Neural cell (in vitro differentiated cells): ENCODE data around the gene RPL38. TPM values are rescaled to one million over a fixed set of nuclear protein-coding genes. Genes with fewer than 3 reads are reported as not detected.

Source experiments
- H2AFZ ChIP-seq: fragments of 200-600, 300-800 bp; sonication (generic), shearing (Covaris generic); 2 replicates; pipeline ENCODE4 v1.6.0; 2014; ENCODE audit warnings: low read depth, mild to moderate bottlenecking, antibody characterized with exemption, low read length, moderate library complexity
- H3F3A ChIP-seq: fragments of 200-600 bp; shearing (Covaris generic); 2 replicates; pipeline ENCODE4 v1.6.1; 2016; ENCODE audit warnings: mild to moderate bottlenecking, moderate library complexity, mixed read lengths, antibody characterized with exemption, low read length; ENCODE audit not compliant: insufficient read depth, poor library complexity, severe bottlenecking
- H3K27ac ChIP-seq: fragments of 200-600, 300-800 bp; sonication (generic), shearing (Covaris generic); 2 replicates; pipeline ENCODE4 v1.5.1; 2014; ENCODE audit warnings: mild to moderate bottlenecking, low read length, moderate library complexity
- H3K27me3 ChIP-seq: fragments of 300-800, 200-600 bp; sonication (generic), shearing (Covaris generic); 2 replicates; pipeline ENCODE4 v1.6.0; 2014; ENCODE audit warnings: mild to moderate bottlenecking, low read depth, low read length, moderate library complexity; ENCODE audit not compliant: insufficient read depth
- H3K36me3 ChIP-seq: fragments of 300-800, 200-600 bp; sonication (generic), shearing (Covaris generic); 2 replicates; pipeline ENCODE4 v1.5.1; 2014; ENCODE audit warnings: mild to moderate bottlenecking, antibody characterized with exemption, low read length, moderate library complexity; ENCODE audit not compliant: insufficient read depth
- H3K4me2 ChIP-seq: fragments of 300-800, 200-600 bp; sonication (generic), shearing (Covaris generic); 2 replicates; pipeline ENCODE4 v1.6.0; 2014; ENCODE audit warnings: mild to moderate bottlenecking, low read length
- H3K4me3 ChIP-seq: fragments of 300-800, 200-600 bp; sonication (generic), shearing (Covaris generic); 2 replicates; pipeline ENCODE4 v1.5.1; 2014; ENCODE audit warnings: mild to moderate bottlenecking, low read length, moderate library complexity
- H3K79me2 ChIP-seq: fragments of 200-600 bp; shearing (Covaris generic); replicated peaks from 2 replicates; pipeline ENCODE4 v1.6.0; 2014; ENCODE audit warnings: mild to moderate bottlenecking, low read length, moderate library complexity; ENCODE audit not compliant: insufficient read depth
- H3K9ac ChIP-seq: fragments of 300-800, 200-600 bp; sonication (generic), shearing (Covaris generic); 2 replicates; pipeline ENCODE4 v1.6.1; 2016; ENCODE audit warnings: mild to moderate bottlenecking, low read length, mixed read lengths
- H3K9me2 ChIP-seq: fragments of 200-600 bp; shearing (Covaris generic); 2 replicates; pipeline ENCODE4 v1.6.1; 2016; ENCODE audit warnings: mild to moderate bottlenecking, low read length, mixed read lengths; ENCODE audit not compliant: insufficient read depth
- H3K9me3 ChIP-seq: fragments of 200-600, 300-800 bp; sonication (generic), shearing (Covaris generic); 2 replicates; pipeline ENCODE4 v1.6.1; 2016; ENCODE audit warnings: mild to moderate bottlenecking, mixed run types, low read length, moderate library complexity, mixed read lengths
- H4K20me1 ChIP-seq: fragments of 200-600 bp; shearing (Covaris generic); 2 replicates; pipeline ENCODE4 v1.6.1; 2016; ENCODE audit warnings: mild to moderate bottlenecking, mixed run types; ENCODE audit not compliant: insufficient read depth
- EP300 ChIP-seq: fragments of 450-650 bp; conservative IDR thresholded peaks from 2 replicates; pipeline ENCODE4 v1.6.1; 2014; ENCODE audit warnings: antibody characterized with exemption, mild to moderate bottlenecking, moderate library complexity; ENCODE audit not compliant: poor library complexity, severe bottlenecking
- EZH2 ChIP-seq: fragments of 200-600, 300-800 bp; shearing (Covaris generic), sonication (generic); IDR thresholded peaks from 2 replicates; pipeline ENCODE4 v1.6.1; 2014; ENCODE audit warnings: antibody characterized with exemption, low read length, borderline replicate concordance, mild to moderate bottlenecking; ENCODE audit not compliant: insufficient read depth, poor library complexity, severe bottlenecking
- MXI1 ChIP-seq: fragments of 450-650 bp; conservative IDR thresholded peaks from 2 replicates; pipeline ENCODE4 v1.6.1; 2014; ENCODE audit warnings: antibody characterized with exemption, mild to moderate bottlenecking; ENCODE audit not compliant: poor library complexity, severe bottlenecking
- POLR2AphosphoS5 ChIP-seq: IDR thresholded peaks from 2 replicates; pipeline ENCODE4 v1.6.1; 2012
- RAD21 ChIP-seq: fragments of 450-650 bp; conservative IDR thresholded peaks from 2 replicates; pipeline ENCODE4 v1.6.1; 2014; ENCODE audit warnings: antibody characterized with exemption, mild to moderate bottlenecking, moderate library complexity
- REST ChIP-seq: IDR thresholded peaks from 2 replicates; pipeline ENCODE4 v1.6.1; 2012; ENCODE audit warnings: borderline replicate concordance
- SMC3 ChIP-seq: fragments of 450-650 bp; conservative IDR thresholded peaks from 2 replicates; pipeline ENCODE4 v1.6.1; 2014; ENCODE audit warnings: antibody characterized with exemption, mild to moderate bottlenecking, moderate library complexity; ENCODE audit not compliant: poor library complexity
- TAF1 ChIP-seq: IDR thresholded peaks from 2 replicates; pipeline ENCODE4 v1.6.1; 2012; ENCODE audit warnings: low read depth
- polyA plus RNA-seq: library from polyadenylated mRNA; depleted of rRNA; stranded (reverse); fragments of >200 nt; gene quantifications from 2 replicates; pipeline ENCODE4 v1.2.3, GENCODE V29; 2014
- TF ChIP-seq, protein P1 (sequence below): fragments of 450-650 bp; IDR thresholded peaks from 2 replicates; pipeline ENCODE4 v1.5.1; 2014; ENCODE audit warnings: antibody characterized with exemption, mild to moderate bottlenecking, moderate library complexity; ENCODE audit not compliant: poor library complexity, severe bottlenecking

The RPL38 gene
- polyA plus RNA-seq, 1 donor from 2014 or later, result 378 TPM

GRCh38 chr17:74170924-74171323, 32.6 kb upstream of the RPL38 start:
- TF ChIP-seq SMC3, result no peak
- TF ChIP-seq, protein P1, sequence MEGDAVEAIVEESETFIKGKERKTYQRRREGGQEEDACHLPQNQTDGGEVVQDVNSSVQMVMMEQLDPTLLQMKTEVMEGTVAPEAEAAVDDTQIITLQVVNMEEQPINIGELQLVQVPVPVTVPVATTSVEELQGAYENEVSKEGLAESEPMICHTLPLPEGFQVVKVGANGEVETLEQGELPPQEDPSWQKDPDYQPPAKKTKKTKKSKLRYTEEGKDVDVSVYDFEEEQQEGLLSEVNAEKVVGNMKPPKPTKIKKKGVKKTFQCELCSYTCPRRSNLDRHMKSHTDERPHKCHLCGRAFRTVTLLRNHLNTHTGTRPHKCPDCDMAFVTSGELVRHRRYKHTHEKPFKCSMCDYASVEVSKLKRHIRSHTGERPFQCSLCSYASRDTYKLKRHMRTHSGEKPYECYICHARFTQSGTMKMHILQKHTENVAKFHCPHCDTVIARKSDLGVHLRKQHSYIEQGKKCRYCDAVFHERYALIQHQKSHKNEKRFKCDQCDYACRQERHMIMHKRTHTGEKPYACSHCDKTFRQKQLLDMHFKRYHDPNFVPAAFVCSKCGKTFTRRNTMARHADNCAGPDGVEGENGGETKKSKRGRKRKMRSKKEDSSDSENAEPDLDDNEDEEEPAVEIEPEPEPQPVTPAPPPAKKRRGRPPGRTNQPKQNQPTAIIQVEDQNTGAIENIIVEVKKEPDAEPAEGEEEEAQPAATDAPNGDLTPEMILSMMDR, result no peak
- no peak for TF ChIP-seq EP300
- TF ChIP-seq TAF1, result no peak
- TF ChIP-seq POLR2AphosphoS5, result no peak
- no peak for TF ChIP-seq MXI1
- TF ChIP-seq EZH2, result no peak
- TF ChIP-seq RAD21, result no peak
- TF ChIP-seq REST, result no peak
- Histone ChIP-seq H3K9ac (no peak overlapping the region), H3K79me2 (no peaks in the 10 kb centered on the region), H3K4me2 (no peak overlapping the region), H3K36me3 (no peaks in the 10 kb centered on the region), H3K27me3 (no peaks in the 10 kb centered on the region), H4K20me1 (no peaks in the 10 kb centered on the region), H3F3A (no peaks in the 10 kb centered on the region), H3K27ac (no peak overlapping the region), H3K9me2 (no peaks in the 10 kb centered on the region), H3K4me3 (no peak overlapping the region), H3K9me3 (no peaks in the 10 kb centered on the region), H2AFZ (no peak overlapping the region)

DNA sequence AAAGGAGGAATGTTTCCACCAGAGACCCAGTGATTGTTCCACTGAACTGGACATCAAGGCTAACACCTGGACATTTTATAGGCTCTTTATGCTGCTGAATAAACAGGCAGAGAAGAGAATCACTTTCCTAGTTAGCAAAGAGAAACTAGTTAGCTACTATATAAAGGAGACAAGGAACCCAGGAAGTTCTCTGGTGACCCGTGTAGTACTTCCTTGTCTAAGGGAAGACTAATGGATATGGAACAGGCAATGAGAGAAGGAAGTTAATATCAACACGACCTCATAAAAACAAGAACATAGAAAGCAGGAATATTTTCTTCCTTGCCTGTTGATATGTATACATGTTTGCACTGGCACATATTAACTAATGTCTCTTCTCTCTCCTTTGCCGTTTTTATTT, 30.8 kb upstream of the RPL38 start:
- H3K9me3 ChIP-seq, result no peaks in the 10 kb centered on the region
- H3K36me3 ChIP-seq, result no peaks in the 10 kb centered on the region
- no peak overlapping the region for H3K27ac ChIP-seq
- no peak overlapping the region for H2AFZ ChIP-seq
- H3K27me3 ChIP-seq, result no peaks in the 10 kb centered on the region
- TF ChIP-seq MXI1 (no peak), EP300 (no peak), SMC3 (no peak), RAD21 (no peak), TAF1 (no peak), POLR2AphosphoS5 (no peak)
- TF ChIP-seq, protein P1, result no peak
- H4K20me1 ChIP-seq, result no peaks in the 10 kb centered on the region
- no peaks in the 10 kb centered on the region for H3K79me2 ChIP-seq
- no peaks in the 10 kb centered on the region for H3K9me2 ChIP-seq
- no peak overlapping the region for H3K4me2 ChIP-seq
- no peaks in the 10 kb centered on the region for H3F3A ChIP-seq
- H3K4me3 ChIP-seq, result no peak overlapping the region
- no peak overlapping the region for H3K9ac ChIP-seq
